Peyer's patch (tissue), 4 donors: ENCODE results near the gene UAP1. TPM values are rescaled to one million over a fixed set of nuclear protein-coding genes. Genes with fewer than 3 reads are reported as not detected.

Experiments
- DNase-seq, 3 donors: peaks; one replicate each; pipeline ENCODE4 v3.0.0-alpha.2; 2017 to 2019
- H3K27ac ChIP-seq, 4 donors: fragments of 200-600 bp; sonication (generic); one replicate each; pipeline ENCODE4 v1.5.1; 2016 to 2019
- H3K27me3 ChIP-seq, 2 donors: fragments of 200-600 bp; sonication (generic); one replicate each; pipeline ENCODE4 v1.5.1; 2019
- H3K36me3 ChIP-seq, 3 donors: fragments of 200-600 bp; sonication (generic); one replicate each; pipeline ENCODE4 v1.5.1; 2016 to 2019
- H3K4me1 ChIP-seq, 4 donors: fragments of 200-600 bp; sonication (generic); one replicate each; pipeline ENCODE4 v1.5.1; 2016 to 2019
- H3K4me3 ChIP-seq, 4 donors: fragments of 200-600 bp; sonication (generic); 1 replicate in 3 of 4; 2 replicates in 1 of 4; pipeline ENCODE4 v1.5.1; 2016 to 2019; ENCODE audit warnings: mild to moderate bottlenecking in 1 of 4
- H3K9me3 ChIP-seq, 4 donors: fragments of 200-600 bp; sonication (generic); one replicate each; pipeline ENCODE4 v1.5.1; 2016 to 2019; ENCODE audit warnings: mild to moderate bottlenecking in 1 of 4
- CTCF ChIP-seq, 6 experiments: fragments of 450-650 bp in 4 of 6; fragments of 200-600 bp in 2 of 6; sonication (generic) in 1 of 6; IDR thresholded peaks; one replicate each; pipeline ENCODE4 v1.5.1; 2017 to 2019; ENCODE audit warnings: antibody characterized with exemption in 6 of 6, mild to moderate bottlenecking in 3 of 6, moderate library complexity in 1 of 6
- POLR2A ChIP-seq, 2 donors: fragments of 450-650 bp; IDR thresholded peaks; one replicate each; pipeline ENCODE4 v1.5.1; 2017; ENCODE audit warnings: antibody characterized with exemption in 2 of 2, mild to moderate bottlenecking in 2 of 2, moderate library complexity in 2 of 2
- total RNA-seq, 4 donors: library from RNA; depleted of rRNA; stranded (reverse); fragments of >200 nt; gene quantifications; one replicate each; pipeline ENCODE4 v1.1.0, GENCODE V29; 2016

UAP1 gene
- total RNA-seq, 4 donors from 2014 or later, result 101 to 131 (median 122) TPM

- no peak overlapping the region for H3K4me3 ChIP-seq
- no peaks in the 10 kb centered on the region for H3K36me3 ChIP-seq
- no peaks in the 10 kb centered on the region for H3K27me3 ChIP-seq
- no peaks in the 10 kb centered on the region for H3K4me1 ChIP-seq
- DNase-seq, result no peak
- TF ChIP-seq CTCF (IDR thresholded peaks at IDR 0.05), result peak in 4 of 6 experiments; percentile 34 to 49 (median 40)
- TF ChIP-seq POLR2A (IDR thresholded peaks at IDR 0.05), result no peak
- no peaks in the 10 kb centered on the region for H3K9me3 ChIP-seq
- peak overlapping the region in 1 of 4 donors; percentile 65 for H3K27ac ChIP-seq
Observed at GRCh38 chr1:162627662-162628296, 66.3 kb downstream of the UAP1 start.

GRCh38 chr1:162629077-162629627, 67.6 kb downstream of the UAP1 start:
- no peak overlapping the region for H3K27ac ChIP-seq
- no peaks in the 10 kb centered on the region for H3K27me3 ChIP-seq
- no peaks in the 10 kb centered on the region for H3K36me3 ChIP-seq
- H3K4me3 ChIP-seq, result no peak overlapping the region
- H3K4me1 ChIP-seq, result no peaks in the 10 kb centered on the region
- H3K9me3 ChIP-seq, result no peaks in the 10 kb centered on the region
- no peak for DNase-seq
- TF ChIP-seq POLR2A (IDR thresholded peaks at IDR 0.05) (no peak), CTCF (IDR thresholded peaks at IDR 0.05) (no peak)

- DNase-seq, result no peak
- TF ChIP-seq POLR2A (IDR thresholded peaks at IDR 0.05), result no peak
- no peak for TF ChIP-seq CTCF (IDR thresholded peaks at IDR 0.05)
- Histone ChIP-seq H3K27ac (peak overlapping the region in 1 of 4 donors; percentile 84), H3K36me3 (no peaks in the 10 kb centered on the region), H3K4me3 (no peak overlapping the region), H3K9me3 (no peaks in the 10 kb centered on the region), H3K27me3 (no peaks in the 10 kb centered on the region), H3K4me1 (no peaks in the 10 kb centered on the region)
Observed at GRCh38 chr1:162629651-162630050, 68.1 kb downstream of the UAP1 start.

GRCh38 chr1:162631546-162632191, 70.1 kb downstream of the UAP1 start:
- H3K4me3 ChIP-seq, result peak overlapping the region in 3 of 4 donors; percentile 21 to 47 (median 27)
- H3K9me3 ChIP-seq, result no peaks in the 10 kb centered on the region
- H3K4me1 ChIP-seq, result no peaks in the 10 kb centered on the region
- no peaks in the 10 kb centered on the region for H3K27me3 ChIP-seq
- TF ChIP-seq CTCF (IDR thresholded peaks at IDR 0.05) (no peak), POLR2A (IDR thresholded peaks at IDR 0.05) (no peak)
- H3K27ac ChIP-seq, result peak overlapping the region; percentile 61 to 84 (median 66)
- no peaks in the 10 kb centered on the region for H3K36me3 ChIP-seq
- DNase-seq, result no peak

- no peaks in the 10 kb centered on the region for H3K36me3 ChIP-seq
- no peaks in the 10 kb centered on the region for H3K27me3 ChIP-seq
- no peaks in the 10 kb centered on the region for H3K4me1 ChIP-seq
- H3K4me3 ChIP-seq, result peak within 1 kb of the TSS; percentile 2 to 47 (median 24)
- peak in 1 of 3 donors; percentile 77 for DNase-seq
- H3K9me3 ChIP-seq, result no peaks in the 10 kb centered on the region
- H3K27ac ChIP-seq, result peak within 1 kb of the TSS; percentile 61 to 84 (median 66)
- no peak for TF ChIP-seq CTCF (IDR thresholded peaks at IDR 0.05)
- no peak for TF ChIP-seq POLR2A (IDR thresholded peaks at IDR 0.05)
Observed at GRCh38 chr1:162632217-162632666, 70.7 kb downstream of the UAP1 start, which contains the start of gene DDR2. Gene DDR2 (plus strand): TSS chr1:162632464. CDS start chr1:162719064, 86,600 bp downstream.
